SK-N-MC (cell line): ENCODE data around the gene LDLRAD1.
"Not testable (repeated sequence)": the region's sequence is repeated elsewhere in the genome, so short reads cannot be mapped to it uniquely, and the experiment has no call there.

Source experiments
- DNase-seq: peaks from one replicate; pipeline ENCODE4 v3.0.0-alpha.2; 2011; ENCODE audit warnings: low read depth, low spot score
- H3K27ac ChIP-seq: fragments of 200-600 bp; sonication (generic); 2 replicates; pipeline ENCODE4 v1.5.1; 2016; ENCODE audit warnings: mixed run types
- H3K36me3 ChIP-seq: fragments of 200-600 bp; sonication (generic); 2 replicates; pipeline ENCODE4 v1.6.1; 2017; ENCODE audit warnings: antibody characterized with exemption, low read length, mixed read lengths; ENCODE audit not compliant: insufficient read depth
- H3K4me3 ChIP-seq: fragments of 200-600 bp; sonication (generic); 2 replicates; pipeline ENCODE4 v1.5.1; 2016
- H3K9ac ChIP-seq: fragments of 200-600 bp; sonication (generic); 2 replicates; pipeline ENCODE4 v1.8.0; 2017; ENCODE audit warnings: mixed run types, mixed read lengths; ENCODE audit not compliant: insufficient read length
- H3K9me3 ChIP-seq: fragments of 200-600 bp; sonication (generic); 2 replicates; pipeline ENCODE4 v1.6.1; 2017; ENCODE audit warnings: low read depth, mild to moderate bottlenecking, antibody characterized with exemption, low read length, moderate library complexity, mixed read lengths
- EZH2 ChIP-seq: fragments of 200-600 bp; sonication (generic); IDR thresholded peaks from one replicate; pipeline ENCODE4 v1.6.1; 2017; ENCODE audit warnings: antibody characterized with exemption
- FOXP2 ChIP-seq: optimal IDR thresholded peaks from 2 replicates; pipeline ENCODE3; 2011; ENCODE audit warnings: mild to moderate bottlenecking, moderate library complexity; ENCODE audit not compliant: insufficient read depth; ENCODE audit errors: extremely low read length, control extremely low read depth
- POLR2AphosphoS5 ChIP-seq: IDR thresholded peaks from 2 replicates; pipeline ENCODE4 v1.6.1; 2012; ENCODE audit warnings: mild to moderate bottlenecking, low read depth, low read length, borderline replicate concordance

Gene LDLRAD1, protein sequence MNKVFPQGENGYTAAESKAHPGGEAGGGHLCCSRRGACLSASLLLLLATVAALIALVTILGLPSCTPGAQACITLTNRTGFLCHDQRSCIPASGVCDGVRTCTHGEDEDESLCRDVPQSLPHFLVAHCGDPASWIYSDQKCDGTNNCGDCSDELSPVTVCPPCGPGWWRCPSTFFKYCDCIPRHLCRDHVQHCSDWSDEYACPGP

GRCh38 chr1:54017979-54018378 is at the start of gene LDLRAD1:
Gene LDLRAD1, minus strand, starts transcription at chr1:54018186. Its CDS starts 74 bp downstream, at chr1:54018112.
- Histone ChIP-seq H3K27ac (no peak within 1 kb of the TSS), H3K4me3 (no peak within 1 kb of the TSS), H3K36me3 (no peaks in the 10 kb centered on the region), H3K9me3 (no peaks in the 10 kb centered on the region), H3K9ac (no peak within 1 kb of the TSS)
- no peak for DNase-seq
- TF ChIP-seq EZH2: no peak
- no peak for TF ChIP-seq POLR2AphosphoS5
- no peak for TF ChIP-seq FOXP2

DNA sequence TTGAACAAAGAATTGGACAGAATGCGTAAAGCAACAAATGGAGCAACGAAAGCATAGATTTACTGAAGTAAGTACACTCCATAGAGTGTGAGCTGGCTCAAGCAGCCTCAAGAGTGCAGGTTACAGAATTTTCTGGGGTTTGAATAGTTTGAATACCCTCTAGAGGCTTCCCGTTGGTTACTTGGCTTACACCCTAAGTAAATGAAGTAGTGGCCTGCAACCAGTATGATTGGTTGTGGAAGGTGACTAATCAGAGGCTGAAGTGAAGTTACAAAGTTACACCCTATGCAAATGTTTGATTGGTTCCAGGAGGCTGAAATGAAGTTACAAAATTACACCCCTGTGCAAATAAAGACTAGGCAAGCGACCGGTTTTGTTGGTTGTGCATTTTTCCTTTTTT is 46.3 kb upstream of the LDLRAD1 start:
- no peak for TF ChIP-seq EZH2
- TF ChIP-seq POLR2AphosphoS5: no peak
- no peak for TF ChIP-seq FOXP2
- Histone ChIP-seq H3K4me3 (no peak overlapping the region), H3K9ac (no peak overlapping the region), H3K27ac (no peak overlapping the region), H3K9me3 (no peaks in the 10 kb centered on the region), H3K36me3 (no peaks in the 10 kb centered on the region)
- no peak for DNase-seq

DNA sequence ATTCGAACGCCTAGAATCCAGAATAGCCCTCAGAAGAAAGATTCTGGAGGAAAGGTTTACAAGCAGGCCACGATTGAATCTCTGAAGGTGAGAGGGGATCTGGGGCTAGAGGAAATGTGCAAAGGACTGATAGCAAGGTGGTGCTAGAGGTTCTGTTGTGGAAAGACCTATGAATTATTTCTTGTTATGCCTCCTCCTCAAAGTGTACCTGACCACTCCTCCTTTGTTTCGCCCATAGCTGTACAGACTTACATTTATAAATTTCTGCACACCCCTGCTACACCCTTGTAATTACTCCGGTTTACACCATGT is 36.4 kb upstream of the LDLRAD1 start:
- no peaks in the 10 kb centered on the region for H3K36me3 ChIP-seq
- H3K9ac ChIP-seq: peak overlapping the region; percentile 92
- TF ChIP-seq EZH2 (no peak), FOXP2 (no peak), POLR2AphosphoS5 (no peak)
- H3K9me3 ChIP-seq: no peaks in the 10 kb centered on the region
- no peak for DNase-seq
- peak overlapping the region; percentile 99 for H3K4me3 ChIP-seq
- no peak overlapping the region for H3K27ac ChIP-seq

- Histone ChIP-seq H3K9me3 (no peaks in the 10 kb centered on the region), H3K36me3 (no peaks in the 10 kb centered on the region), H3K9ac (peak overlapping the region; percentile 92), H3K4me3 (peak overlapping the region; percentile 99), H3K27ac (peak overlapping the region; percentile 74)
- DNase-seq: no peak
- TF ChIP-seq POLR2AphosphoS5 (no peak), EZH2 (no peak), FOXP2 (no peak)
Observed at GRCh38 chr1:54053745-54054437, 35.9 kb upstream of the LDLRAD1 start.

DNA sequence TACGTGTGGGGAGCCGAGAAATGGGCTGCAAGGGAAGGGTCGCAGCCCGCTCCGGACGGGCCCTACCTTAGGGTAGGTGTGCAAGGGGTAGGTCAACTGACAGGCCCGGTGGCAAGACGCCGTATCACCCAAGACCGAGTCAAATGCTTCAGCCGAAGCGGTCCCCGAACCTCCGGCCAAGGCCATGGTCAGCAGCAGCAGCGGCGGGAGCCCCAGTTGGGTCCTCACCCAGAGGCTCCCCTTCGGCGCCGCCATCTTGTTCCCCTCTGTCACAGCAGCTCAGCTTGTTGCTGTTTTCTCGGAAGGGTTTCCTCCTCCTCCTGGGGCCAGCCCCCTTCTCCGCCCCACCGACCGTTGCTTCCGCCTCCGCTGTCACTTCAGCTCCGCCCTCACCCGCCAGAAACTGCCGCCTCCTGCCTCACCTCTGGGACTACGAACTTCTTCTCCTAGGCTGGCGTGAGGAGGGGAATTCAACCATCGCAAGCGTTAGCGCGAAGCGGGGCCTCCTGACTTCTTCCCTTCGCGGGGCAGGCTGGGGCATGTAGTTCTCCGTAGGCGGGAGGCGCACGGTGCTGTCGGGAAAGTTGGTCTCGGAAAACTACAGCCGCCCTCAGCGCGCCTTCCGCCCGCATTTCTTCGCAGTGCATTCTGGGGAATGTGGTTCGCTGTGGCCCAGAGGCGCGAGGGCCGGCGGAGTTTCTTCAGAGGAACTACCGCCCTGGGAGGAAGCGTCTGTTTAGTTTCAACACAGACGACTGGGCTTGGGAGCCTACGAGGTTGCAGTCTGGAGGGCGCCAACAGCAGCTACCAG is 35.2 kb upstream of the LDLRAD1 start, which contains the start of the genes TCEANC2 and TMEM59:
Gene TCEANC2 (plus strand): TSS at position 675 of the 811 bp plus-strand sequence. CDS start 815 bp downstream, outside the sequence.
Gene TMEM59 (minus strand): TSS at position 271 of the 811 bp plus-strand sequence. CDS start 16 bp downstream, at position 255.
- H3K4me3 ChIP-seq: peak within 1 kb of the TSS; percentile 99
- TF ChIP-seq FOXP2 (peak; percentile 89), EZH2 (no peak), POLR2AphosphoS5 (peak; percentile 56)
- peak within 1 kb of the TSS; percentile 92 for H3K9ac ChIP-seq

DNA sequence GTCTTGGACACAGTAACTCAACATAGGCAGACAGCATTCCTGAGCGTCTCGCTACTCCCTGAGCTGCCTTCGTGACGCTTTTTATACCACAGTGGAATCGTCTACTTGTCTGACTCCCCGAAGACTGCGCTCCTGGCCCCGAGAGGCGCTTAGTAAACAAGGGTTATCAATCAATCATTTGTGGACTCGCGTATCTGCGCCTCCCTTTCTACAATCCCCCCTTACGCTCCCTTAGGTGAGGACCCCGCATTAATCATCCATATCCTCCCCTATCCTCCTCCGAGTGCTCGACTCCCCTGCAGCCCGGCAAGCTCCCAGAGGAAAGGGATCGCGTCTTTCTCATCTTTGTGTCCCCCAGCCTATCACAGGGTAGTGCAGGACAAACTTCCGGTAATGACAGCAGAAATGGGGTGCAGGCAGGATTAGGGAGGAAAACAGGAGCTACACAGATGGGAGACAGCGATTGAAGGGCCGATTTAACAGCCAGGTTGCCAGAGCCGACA is 34.5 kb upstream of the LDLRAD1 start:
- Histone ChIP-seq H3K4me3 (peak overlapping the region; percentile 99), H3K36me3 (no peaks in the 10 kb centered on the region), H3K9me3 (no peaks in the 10 kb centered on the region), H3K27ac (0 out of 2 replicates have a peak overlapping the region, but pooled peaks have one; percentile 33), H3K9ac (peak overlapping the region; percentile 84)
- no peak for DNase-seq
- TF ChIP-seq POLR2AphosphoS5 (no peak), EZH2 (no peak), FOXP2 (no peak)

More for the DNA sequence above, 35.2 kb upstream of the LDLRAD1 start, which contains the start of the genes TCEANC2 and TMEM59:
- peak; percentile 95 for DNase-seq
- Histone ChIP-seq H3K36me3 (no peaks in the 10 kb centered on the region), H3K27ac (peak within 1 kb of the TSS; percentile 74), H3K9me3 (no peaks in the 10 kb centered on the region)

DNA sequence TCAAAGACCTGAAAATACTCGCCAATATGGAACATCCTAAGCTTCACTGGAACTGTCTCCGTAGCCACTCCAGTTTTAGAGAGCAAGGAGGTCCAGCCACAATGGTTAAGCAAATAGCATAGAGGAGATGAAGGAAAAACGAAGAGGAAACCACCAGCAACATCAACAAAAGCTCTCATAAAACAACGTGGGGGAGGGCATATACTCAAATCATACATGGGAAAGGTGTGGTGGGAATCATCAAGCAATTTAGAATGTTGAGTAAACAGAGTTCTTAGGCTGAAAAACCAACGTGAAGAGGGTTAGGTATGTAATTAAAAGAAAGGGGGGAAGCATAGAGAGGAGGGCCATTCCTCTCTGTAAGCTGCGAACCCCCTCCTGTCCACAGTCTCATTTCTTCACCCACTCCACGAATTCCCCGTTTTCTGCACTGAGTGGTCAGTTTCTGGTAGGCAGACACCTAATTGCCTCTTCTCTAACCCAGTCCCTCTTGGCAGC is 34.0 kb upstream of the LDLRAD1 start:
- H3K36me3 ChIP-seq: no peaks in the 10 kb centered on the region
- H3K4me3 ChIP-seq: peak overlapping the region; percentile 99
- H3K9me3 ChIP-seq: no peaks in the 10 kb centered on the region
- H3K9ac ChIP-seq: peak overlapping the region; percentile 84
- 0 out of 2 replicates have a peak overlapping the region, but pooled peaks have one; percentile 33 for H3K27ac ChIP-seq
- TF ChIP-seq POLR2AphosphoS5: no peak
- no peak for TF ChIP-seq FOXP2
- no peak for TF ChIP-seq EZH2
- DNase-seq: no peak

DNA sequence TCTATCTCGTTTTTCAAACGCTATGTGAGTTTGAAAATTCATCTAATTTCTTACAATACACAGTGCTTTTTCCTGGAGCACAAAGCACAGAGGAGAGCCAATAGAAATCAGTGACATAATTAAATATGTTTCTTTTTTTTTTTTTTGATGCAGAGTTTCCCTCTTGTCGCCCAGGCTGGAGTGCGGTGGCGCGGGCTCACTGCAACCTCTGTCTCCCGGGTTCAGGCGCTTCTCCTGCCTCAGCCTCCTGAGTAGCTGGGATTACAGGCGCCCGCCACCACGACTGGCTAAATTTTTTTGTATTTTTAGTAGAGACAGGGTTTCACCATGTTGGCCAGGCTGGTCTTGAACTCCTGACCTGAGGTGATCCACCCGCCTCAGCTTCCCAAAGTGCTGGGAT is 32.4 kb upstream of the LDLRAD1 start:
- not testable (repeated sequence) for H3K4me3 ChIP-seq, H3K9ac ChIP-seq, H3K9me3 ChIP-seq, DNase-seq, H3K36me3 ChIP-seq, H3K27ac ChIP-seq
